Nephron progenitor cell (in vitro differentiated cells): ENCODE results near the gene MTFMT.

Experiments used
- DNase-seq: peaks from one replicate; pipeline ENCODE4 v3.0.0; 2021
- H3K27ac Mint-ChIP-seq: 2 replicates; pipeline ENCODE4 v1.8.0; 2021; ENCODE audit warnings: mild to moderate bottlenecking, moderate library complexity, mixed read lengths
- H3K27me3 Mint-ChIP-seq: 2 replicates; pipeline ENCODE4 v1.8.0; 2021; ENCODE audit warnings: mild to moderate bottlenecking, low read depth, mixed read lengths; ENCODE audit not compliant: poor library complexity
- H3K36me3 Mint-ChIP-seq: 2 replicates; pipeline ENCODE4 v1.8.0; 2021; ENCODE audit warnings: low read depth, mixed read lengths
- H3K4me1 Mint-ChIP-seq: 2 replicates; pipeline ENCODE4 v1.8.0; 2021; ENCODE audit warnings: mixed read lengths
- H3K4me3 Mint-ChIP-seq: 2 replicates; pipeline ENCODE4 v1.8.0; 2021; ENCODE audit warnings: mild to moderate bottlenecking, moderate library complexity, mixed read lengths
- H3K9me3 Mint-ChIP-seq: 2 replicates; pipeline ENCODE4 v1.8.0; 2021; ENCODE audit warnings: mild to moderate bottlenecking, moderate library complexity, mixed read lengths
- TF ChIP-seq, protein P1 (sequence below): fragments of 200-600 bp; sonication (generic); IDR thresholded peaks from 2 replicates; pipeline ENCODE4 v1.5.0; 2021; ENCODE audit warnings: antibody characterized with exemption

Gene MTFMT

DNA sequence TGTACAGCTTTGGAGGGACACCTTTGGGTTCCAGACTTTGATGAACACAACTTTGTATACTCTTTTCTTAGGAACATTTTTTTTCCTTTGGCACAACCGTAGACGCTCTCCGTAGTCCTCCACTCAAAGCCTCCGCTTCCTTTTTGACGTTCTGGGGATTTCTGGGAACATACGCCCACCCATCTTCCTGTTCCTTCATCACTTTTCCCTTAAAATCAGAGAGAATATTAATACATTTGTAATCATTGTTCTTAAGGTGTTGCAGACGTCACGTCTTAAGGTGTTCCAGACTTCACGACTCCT is 39.3 kb downstream of the MTFMT start:
- Mint-ChIP-seq H3K4me1 (peaks cover 48% of the 10 kb centered on the region), H3K9me3 (no peaks in the 10 kb centered on the region), H3K27ac (peak overlapping the region; percentile 92), H3K36me3 (peaks cover 24% of the 10 kb centered on the region), H3K4me3 (peak overlapping the region; percentile 99), H3K27me3 (peaks cover 3% of the 10 kb centered on the region)
- TF ChIP-seq, protein P1, sequence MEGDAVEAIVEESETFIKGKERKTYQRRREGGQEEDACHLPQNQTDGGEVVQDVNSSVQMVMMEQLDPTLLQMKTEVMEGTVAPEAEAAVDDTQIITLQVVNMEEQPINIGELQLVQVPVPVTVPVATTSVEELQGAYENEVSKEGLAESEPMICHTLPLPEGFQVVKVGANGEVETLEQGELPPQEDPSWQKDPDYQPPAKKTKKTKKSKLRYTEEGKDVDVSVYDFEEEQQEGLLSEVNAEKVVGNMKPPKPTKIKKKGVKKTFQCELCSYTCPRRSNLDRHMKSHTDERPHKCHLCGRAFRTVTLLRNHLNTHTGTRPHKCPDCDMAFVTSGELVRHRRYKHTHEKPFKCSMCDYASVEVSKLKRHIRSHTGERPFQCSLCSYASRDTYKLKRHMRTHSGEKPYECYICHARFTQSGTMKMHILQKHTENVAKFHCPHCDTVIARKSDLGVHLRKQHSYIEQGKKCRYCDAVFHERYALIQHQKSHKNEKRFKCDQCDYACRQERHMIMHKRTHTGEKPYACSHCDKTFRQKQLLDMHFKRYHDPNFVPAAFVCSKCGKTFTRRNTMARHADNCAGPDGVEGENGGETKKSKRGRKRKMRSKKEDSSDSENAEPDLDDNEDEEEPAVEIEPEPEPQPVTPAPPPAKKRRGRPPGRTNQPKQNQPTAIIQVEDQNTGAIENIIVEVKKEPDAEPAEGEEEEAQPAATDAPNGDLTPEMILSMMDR: no peak
- DNase-seq: no peak

DNA sequence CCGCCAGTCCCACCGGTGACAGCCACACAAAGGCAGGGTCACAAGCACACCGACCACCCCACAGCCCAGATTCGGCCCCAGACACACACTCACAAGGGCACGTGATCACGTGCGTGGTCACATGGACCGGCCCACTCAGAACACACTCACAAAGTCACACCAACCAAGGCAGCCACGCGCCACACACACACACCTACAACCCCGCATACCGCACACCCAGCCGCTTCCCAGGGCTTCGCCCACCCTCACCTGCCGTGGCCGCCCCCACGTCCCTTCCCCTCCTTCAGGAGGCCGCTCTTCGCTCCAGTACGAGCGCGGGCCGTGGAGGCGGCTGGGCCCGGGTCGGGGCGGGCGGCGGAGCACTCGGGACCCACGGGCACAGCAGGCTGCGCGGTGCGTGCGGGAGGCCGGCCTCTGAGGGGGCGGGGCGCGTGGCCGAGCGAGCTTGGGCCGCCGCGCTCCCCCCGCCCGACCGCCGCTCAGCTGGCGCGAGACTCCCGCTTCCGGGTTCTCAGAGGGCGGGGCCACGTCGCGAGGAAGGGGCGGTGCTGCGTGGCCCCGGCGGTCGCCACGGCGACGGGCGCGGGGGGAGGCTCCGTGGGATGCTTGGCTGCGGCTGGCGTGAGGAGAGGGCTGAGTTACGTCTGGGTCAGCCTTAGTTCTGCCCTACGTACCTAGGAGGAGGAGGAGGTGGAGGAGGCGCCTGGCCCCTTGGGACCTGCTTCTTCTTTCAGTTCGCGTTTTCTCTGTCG is 39.8 kb downstream of the MTFMT start, which contains the start of gene SPG21:
TSS of gene SPG21 (minus strand) at position 499 of the 752 bp plus-strand sequence. CDS start 6,345 bp downstream, outside the sequence.
- H3K4me1 Mint-ChIP-seq: peaks cover 48% of the 10 kb centered on the region
- H3K4me3 Mint-ChIP-seq: peak within 1 kb of the TSS; percentile 99
- DNase-seq: peak; percentile 98
- peak within 1 kb of the TSS; percentile 99 for H3K27ac Mint-ChIP-seq
- no peaks in the 10 kb centered on the region for H3K9me3 Mint-ChIP-seq
- peaks cover 26% of the 10 kb centered on the region for H3K36me3 Mint-ChIP-seq
- peaks cover 3% of the 10 kb centered on the region for H3K27me3 Mint-ChIP-seq
- TF ChIP-seq, protein P1: no peak

DNA sequence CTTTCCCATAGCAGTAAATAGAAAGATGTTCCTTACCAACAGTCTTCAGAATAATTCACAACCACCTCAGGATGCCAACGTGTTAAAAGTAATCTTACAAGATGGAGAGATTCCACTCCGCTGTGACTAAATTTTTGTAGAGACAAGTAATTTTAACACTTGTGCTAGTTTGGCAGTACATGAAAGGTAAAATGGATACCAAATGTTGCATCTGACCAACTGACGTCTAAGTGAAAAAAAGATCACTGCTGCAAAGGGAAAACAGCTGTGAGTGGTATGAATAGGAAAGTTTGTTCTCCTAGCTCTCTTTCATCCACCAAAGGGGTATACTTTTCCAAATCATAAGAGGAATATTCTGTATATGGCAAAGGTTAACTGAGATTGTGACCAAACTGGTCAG is 42.3 kb downstream of the MTFMT start:
- peaks cover 34% of the 10 kb centered on the region for H3K36me3 Mint-ChIP-seq
- H3K4me3 Mint-ChIP-seq: peak overlapping the region; percentile 37
- TF ChIP-seq, protein P1: no peak
- H3K27ac Mint-ChIP-seq: no peak overlapping the region
- H3K9me3 Mint-ChIP-seq: no peaks in the 10 kb centered on the region
- peaks cover 48% of the 10 kb centered on the region for H3K4me1 Mint-ChIP-seq
- no peaks in the 10 kb centered on the region for H3K27me3 Mint-ChIP-seq
- DNase-seq: no peak

DNA sequence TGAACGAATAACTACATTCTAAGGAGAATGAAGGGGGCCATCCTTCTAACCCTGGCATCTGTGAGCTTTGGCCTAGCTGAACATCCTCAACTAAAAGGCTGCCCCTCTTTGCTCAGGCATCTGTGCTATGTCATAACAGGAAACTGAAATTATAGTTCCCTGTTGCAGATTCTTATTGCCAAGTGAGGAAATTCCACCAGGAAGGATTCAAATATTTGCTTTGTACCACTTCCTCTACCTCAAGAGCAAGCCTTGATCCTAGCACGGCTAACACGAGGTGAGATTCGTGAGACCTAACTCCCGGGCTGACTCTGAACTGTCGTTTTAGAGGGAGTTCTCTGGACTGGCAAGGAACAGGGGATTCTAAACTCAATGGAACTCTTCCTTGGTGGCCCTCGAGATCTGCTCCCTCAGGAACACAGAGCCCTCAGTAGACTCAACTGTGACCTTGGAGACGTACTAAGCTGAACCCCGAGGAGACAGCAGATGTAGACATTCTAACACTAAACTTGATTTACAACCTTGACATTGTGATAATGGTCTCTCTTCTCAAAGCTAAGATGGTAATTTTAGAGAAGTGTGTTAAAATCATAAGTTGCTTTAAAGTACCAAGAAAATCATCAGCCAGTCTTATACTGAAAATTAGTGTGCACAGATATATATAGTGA is 43.9 kb downstream of the MTFMT start:
- H3K27me3 Mint-ChIP-seq: no peaks in the 10 kb centered on the region
- H3K36me3 Mint-ChIP-seq: peaks cover 34% of the 10 kb centered on the region
- H3K27ac Mint-ChIP-seq: peak overlapping the region; percentile 33
- peaks cover 47% of the 10 kb centered on the region for H3K4me1 Mint-ChIP-seq
- H3K9me3 Mint-ChIP-seq: no peaks in the 10 kb centered on the region
- TF ChIP-seq, protein P1: no peak
- H3K4me3 Mint-ChIP-seq: no peak overlapping the region
- no peak for DNase-seq

DNA sequence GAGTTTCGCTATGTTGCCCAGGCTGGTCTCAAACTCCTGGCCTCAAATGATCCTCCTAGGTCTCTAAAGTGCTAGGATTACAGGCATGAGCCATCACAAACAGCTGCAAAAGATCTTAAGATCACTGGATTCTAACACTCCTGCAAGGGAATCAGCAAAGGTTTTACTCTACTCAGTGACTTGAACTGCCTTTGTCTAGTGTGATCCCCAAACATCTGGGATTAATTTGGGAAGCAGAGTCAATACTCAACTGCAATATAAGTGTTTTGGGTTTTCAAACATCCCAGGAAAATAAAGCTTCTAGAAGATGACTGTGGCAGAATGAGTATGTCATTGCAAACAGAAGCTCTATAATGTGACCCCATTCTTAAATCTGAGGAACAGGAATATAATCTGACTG is 47.0 kb downstream of the MTFMT start:
- H3K4me1 Mint-ChIP-seq: peaks cover 43% of the 10 kb centered on the region
- TF ChIP-seq, protein P1: no peak
- H3K27ac Mint-ChIP-seq: peak overlapping the region; percentile 57
- H3K4me3 Mint-ChIP-seq: no peak overlapping the region
- no peaks in the 10 kb centered on the region for H3K27me3 Mint-ChIP-seq
- no peak for DNase-seq
- peaks cover 51% of the 10 kb centered on the region for H3K36me3 Mint-ChIP-seq
- H3K9me3 Mint-ChIP-seq: no peaks in the 10 kb centered on the region
